Measurements from ENCODE around the gene CERK.

The CERK gene

DNA sequence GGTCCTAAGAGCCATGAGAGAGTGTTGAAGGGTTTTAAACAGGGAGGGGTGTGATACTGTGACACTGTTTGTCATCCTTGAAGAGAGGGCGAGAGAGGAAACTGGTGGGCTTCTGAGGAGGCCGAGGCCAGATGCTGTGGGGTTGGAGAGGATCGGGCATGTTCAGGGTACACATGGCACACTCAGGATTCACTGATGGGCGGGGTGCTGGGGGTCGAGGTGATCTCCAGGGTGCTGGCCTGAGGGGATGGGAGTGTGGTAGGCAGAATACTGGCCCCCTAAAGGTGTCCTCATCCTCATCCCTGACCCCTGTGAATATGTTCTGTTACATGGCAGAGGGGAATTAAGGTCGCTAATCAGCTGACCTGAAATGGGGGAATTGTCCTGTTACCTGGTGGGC is 31.7 kb upstream of the CERK start:
- H3K4me3 ChIP-seq (replicated peaks; ENCODE audit: insufficient read depth, low read length), result no peak overlapping the region
- DNase-seq (ENCODE audit: low read depth in 1 of 2, low spot score in 1 of 2), result no peak
- no peaks in the 10 kb centered on the region for H3K27me3 ChIP-seq (ENCODE audit: insufficient read depth, poor library complexity, severe bottlenecking)
- no peak overlapping the region for H3K27ac ChIP-seq (replicated peaks)
- TF ChIP-seq, protein P1, sequence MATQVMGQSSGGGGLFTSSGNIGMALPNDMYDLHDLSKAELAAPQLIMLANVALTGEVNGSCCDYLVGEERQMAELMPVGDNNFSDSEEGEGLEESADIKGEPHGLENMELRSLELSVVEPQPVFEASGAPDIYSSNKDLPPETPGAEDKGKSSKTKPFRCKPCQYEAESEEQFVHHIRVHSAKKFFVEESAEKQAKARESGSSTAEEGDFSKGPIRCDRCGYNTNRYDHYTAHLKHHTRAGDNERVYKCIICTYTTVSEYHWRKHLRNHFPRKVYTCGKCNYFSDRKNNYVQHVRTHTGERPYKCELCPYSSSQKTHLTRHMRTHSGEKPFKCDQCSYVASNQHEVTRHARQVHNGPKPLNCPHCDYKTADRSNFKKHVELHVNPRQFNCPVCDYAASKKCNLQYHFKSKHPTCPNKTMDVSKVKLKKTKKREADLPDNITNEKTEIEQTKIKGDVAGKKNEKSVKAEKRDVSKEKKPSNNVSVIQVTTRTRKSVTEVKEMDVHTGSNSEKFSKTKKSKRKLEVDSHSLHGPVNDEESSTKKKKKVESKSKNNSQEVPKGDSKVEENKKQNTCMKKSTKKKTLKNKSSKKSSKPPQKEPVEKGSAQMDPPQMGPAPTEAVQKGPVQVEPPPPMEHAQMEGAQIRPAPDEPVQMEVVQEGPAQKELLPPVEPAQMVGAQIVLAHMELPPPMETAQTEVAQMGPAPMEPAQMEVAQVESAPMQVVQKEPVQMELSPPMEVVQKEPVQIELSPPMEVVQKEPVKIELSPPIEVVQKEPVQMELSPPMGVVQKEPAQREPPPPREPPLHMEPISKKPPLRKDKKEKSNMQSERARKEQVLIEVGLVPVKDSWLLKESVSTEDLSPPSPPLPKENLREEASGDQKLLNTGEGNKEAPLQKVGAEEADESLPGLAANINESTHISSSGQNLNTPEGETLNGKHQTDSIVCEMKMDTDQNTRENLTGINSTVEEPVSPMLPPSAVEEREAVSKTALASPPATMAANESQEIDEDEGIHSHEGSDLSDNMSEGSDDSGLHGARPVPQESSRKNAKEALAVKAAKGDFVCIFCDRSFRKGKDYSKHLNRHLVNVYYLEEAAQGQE (IDR thresholded peaks at IDR 0.05; ENCODE audit: insufficient replicate concordance, low read depth), result no peak
- TF ChIP-seq, protein P2, sequence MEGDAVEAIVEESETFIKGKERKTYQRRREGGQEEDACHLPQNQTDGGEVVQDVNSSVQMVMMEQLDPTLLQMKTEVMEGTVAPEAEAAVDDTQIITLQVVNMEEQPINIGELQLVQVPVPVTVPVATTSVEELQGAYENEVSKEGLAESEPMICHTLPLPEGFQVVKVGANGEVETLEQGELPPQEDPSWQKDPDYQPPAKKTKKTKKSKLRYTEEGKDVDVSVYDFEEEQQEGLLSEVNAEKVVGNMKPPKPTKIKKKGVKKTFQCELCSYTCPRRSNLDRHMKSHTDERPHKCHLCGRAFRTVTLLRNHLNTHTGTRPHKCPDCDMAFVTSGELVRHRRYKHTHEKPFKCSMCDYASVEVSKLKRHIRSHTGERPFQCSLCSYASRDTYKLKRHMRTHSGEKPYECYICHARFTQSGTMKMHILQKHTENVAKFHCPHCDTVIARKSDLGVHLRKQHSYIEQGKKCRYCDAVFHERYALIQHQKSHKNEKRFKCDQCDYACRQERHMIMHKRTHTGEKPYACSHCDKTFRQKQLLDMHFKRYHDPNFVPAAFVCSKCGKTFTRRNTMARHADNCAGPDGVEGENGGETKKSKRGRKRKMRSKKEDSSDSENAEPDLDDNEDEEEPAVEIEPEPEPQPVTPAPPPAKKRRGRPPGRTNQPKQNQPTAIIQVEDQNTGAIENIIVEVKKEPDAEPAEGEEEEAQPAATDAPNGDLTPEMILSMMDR (IDR thresholded peaks at IDR 0.05; ENCODE audit: insufficient read depth, low read length), result no peak
- no peak for TF ChIP-seq SPI1 (IDR thresholded peaks at IDR 0.05; ENCODE audit: borderline replicate concordance, low read depth)
- TF ChIP-seq GABPA (IDR thresholded peaks at IDR 0.05; ENCODE audit: low read depth), result no peak
- no peak for TF ChIP-seq POLR2AphosphoS5 (IDR thresholded peaks at IDR 0.05; ENCODE audit: low read depth)

DNA sequence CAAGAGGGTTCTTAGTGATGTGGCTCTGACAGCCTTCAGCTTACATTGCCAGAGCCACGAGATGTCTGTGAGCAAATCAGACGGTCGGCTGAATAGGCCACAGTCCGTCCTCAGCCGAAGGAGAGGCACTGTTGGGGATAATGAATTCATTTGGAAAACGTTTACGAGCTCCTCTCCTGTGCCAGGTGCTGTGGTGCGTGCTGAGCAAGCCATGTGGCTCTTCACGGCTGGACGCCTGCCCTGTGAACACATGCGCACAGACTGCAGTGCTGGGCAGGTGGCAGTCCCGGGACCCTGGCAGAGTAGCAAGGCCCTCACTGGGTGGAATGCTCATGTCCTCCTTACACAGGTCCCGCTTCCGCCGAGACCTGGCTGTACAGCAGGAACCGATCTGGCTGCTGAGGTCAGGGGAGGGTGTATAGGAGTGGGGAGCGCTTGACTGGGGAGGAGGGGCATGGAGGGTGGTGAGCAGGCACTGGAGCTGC is 31.2 kb upstream of the CERK start:
- TF ChIP-seq SPI1 (IDR thresholded peaks at IDR 0.05; ENCODE audit: borderline replicate concordance, low read depth), result no peak
- TF ChIP-seq, protein P1 (IDR thresholded peaks at IDR 0.05; ENCODE audit: insufficient replicate concordance, low read depth), result no peak
- no peak for TF ChIP-seq POLR2AphosphoS5 (IDR thresholded peaks at IDR 0.05; ENCODE audit: low read depth)
- no peak for TF ChIP-seq GABPA (IDR thresholded peaks at IDR 0.05; ENCODE audit: low read depth)
- TF ChIP-seq, protein P2 (IDR thresholded peaks at IDR 0.05; ENCODE audit: insufficient read depth, low read length), result no peak
- no peak for DNase-seq (ENCODE audit: low read depth in 1 of 2, low spot score in 1 of 2)
- H3K4me3 ChIP-seq (replicated peaks; ENCODE audit: insufficient read depth, low read length), result no peak overlapping the region
- H3K27me3 ChIP-seq (ENCODE audit: insufficient read depth, poor library complexity, severe bottlenecking), result no peaks in the 10 kb centered on the region
- H3K27ac ChIP-seq (replicated peaks), result no peak overlapping the region

DNA sequence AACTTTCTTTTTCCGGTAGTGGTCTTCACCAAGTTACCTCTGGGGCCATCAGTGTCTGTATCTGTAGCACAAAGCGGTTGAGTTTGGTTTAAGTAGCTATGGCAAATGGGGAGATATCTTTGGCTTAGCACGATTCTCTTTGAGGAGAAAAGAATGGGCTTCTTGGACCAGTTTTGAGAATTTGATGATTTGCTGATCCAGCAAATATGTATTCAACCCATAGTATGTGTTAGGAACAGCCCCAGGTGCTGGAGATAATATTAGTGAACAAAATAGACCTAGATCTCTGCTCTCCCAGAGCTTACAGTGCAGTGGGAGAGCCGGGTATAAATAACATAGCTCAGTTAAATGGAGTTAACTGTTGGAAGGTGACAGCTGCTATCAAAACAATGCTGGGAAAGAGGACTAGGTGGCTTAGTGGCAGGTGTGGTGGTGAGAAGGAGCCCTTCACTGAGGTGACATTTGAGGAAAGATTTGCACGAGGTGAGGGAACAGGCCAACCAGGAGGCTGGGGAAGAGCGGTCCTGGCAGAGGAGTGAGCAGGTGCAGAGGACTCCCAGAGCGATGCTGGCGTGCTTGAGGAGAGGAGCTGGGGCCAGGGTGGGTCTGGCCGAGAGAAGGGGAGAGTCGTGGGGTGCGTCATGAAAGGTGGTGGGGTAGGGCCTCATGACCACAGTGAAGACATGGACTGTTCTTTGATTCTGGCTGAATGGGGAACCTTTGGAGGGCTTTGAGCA is 29.4 kb upstream of the CERK start:
- H3K27me3 ChIP-seq (ENCODE audit: insufficient read depth, poor library complexity, severe bottlenecking), result no peaks in the 10 kb centered on the region

More for the DNA sequence above, 29.4 kb upstream of the CERK start:
- H3K27ac ChIP-seq (replicated peaks), result no peak overlapping the region
- TF ChIP-seq GABPA (IDR thresholded peaks at IDR 0.05; ENCODE audit: low read depth) (no peak), SPI1 (IDR thresholded peaks at IDR 0.05; ENCODE audit: borderline replicate concordance, low read depth) (no peak), POLR2AphosphoS5 (IDR thresholded peaks at IDR 0.05; ENCODE audit: low read depth) (no peak)
- TF ChIP-seq, protein P1 (IDR thresholded peaks at IDR 0.05; ENCODE audit: insufficient replicate concordance, low read depth), result no peak
- TF ChIP-seq, protein P2 (IDR thresholded peaks at IDR 0.05; ENCODE audit: insufficient read depth, low read length), result no peak
- no peak for DNase-seq (ENCODE audit: low read depth in 1 of 2, low spot score in 1 of 2)
- no peak overlapping the region for H3K4me3 ChIP-seq (replicated peaks; ENCODE audit: insufficient read depth, low read length)

Measured in HL-60 (cell line).